Kidney epithelial cell (primary cell): ENCODE measurements around the gene KCNV2. TPM values are rescaled to one million over a fixed set of nuclear protein-coding genes. Genes with fewer than 3 reads are reported as not detected.

Experiments used
- DNase-seq: peaks from one replicate; pipeline ENCODE4 v3.0.0-alpha.2; 2010; ENCODE audit warnings: low read depth
- H3K27me3 ChIP-seq: 2 replicates; pipeline ENCODE4 v1.6.0; 2011; ENCODE audit warnings: low read length; ENCODE audit not compliant: control insufficient read depth, insufficient read depth
- H3K36me3 ChIP-seq: 2 replicates; pipeline ENCODE4 v1.5.1; 2011; ENCODE audit warnings: low read length; ENCODE audit not compliant: control insufficient read depth, insufficient read depth
- H3K4me3 ChIP-seq: 2 replicates; pipeline ENCODE4 v1.5.1; 2011; ENCODE audit warnings: low read depth, mild to moderate bottlenecking, control low read depth, low read length
- total RNA-seq: library from RNA; depleted of rRNA; stranded (reverse); fragments of >200 nt; gene quantifications from 2 replicates; pipeline ENCODE4 v1.2.3, GENCODE V29; 2015
- TF ChIP-seq, protein P1 (sequence below): IDR thresholded peaks from 2 replicates; pipeline ENCODE4 v1.5.1; 2011; ENCODE audit warnings: mild to moderate bottlenecking, moderate library complexity, low read length, control low read depth, inconsistent platforms; ENCODE audit not compliant: insufficient read depth, poor library complexity, severe bottlenecking

Gene KCNV2
- total RNA-seq, 1 donor from 2014 or later: not detected

DNA sequence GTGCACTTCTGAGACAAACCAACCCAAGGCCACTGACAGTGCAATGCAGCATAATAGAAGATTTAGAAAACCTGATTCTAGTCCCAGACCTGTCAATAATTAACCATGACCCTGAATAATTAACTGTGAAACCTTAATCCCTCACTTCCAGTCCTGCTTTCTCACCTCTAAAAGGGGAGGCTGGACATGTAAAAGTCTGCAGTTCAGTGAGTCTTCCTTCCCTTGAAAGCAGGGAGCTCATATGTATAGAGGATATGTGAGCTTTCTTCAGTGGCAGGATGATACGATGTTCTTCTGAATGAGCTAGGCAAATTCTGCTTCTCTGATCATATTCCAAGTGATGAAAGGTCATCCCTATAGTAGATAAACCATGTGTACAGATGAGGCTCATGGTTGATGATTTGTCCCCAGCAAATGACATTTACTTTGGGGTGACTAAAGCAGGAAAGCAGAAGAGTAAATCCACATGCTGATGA is 2.9 kb downstream of the KCNV2 start:
- Histone ChIP-seq H3K4me3 (no peak overlapping the region), H3K36me3 (no peaks in the 10 kb centered on the region), H3K27me3 (no peaks in the 10 kb centered on the region)
- TF ChIP-seq, protein P1, sequence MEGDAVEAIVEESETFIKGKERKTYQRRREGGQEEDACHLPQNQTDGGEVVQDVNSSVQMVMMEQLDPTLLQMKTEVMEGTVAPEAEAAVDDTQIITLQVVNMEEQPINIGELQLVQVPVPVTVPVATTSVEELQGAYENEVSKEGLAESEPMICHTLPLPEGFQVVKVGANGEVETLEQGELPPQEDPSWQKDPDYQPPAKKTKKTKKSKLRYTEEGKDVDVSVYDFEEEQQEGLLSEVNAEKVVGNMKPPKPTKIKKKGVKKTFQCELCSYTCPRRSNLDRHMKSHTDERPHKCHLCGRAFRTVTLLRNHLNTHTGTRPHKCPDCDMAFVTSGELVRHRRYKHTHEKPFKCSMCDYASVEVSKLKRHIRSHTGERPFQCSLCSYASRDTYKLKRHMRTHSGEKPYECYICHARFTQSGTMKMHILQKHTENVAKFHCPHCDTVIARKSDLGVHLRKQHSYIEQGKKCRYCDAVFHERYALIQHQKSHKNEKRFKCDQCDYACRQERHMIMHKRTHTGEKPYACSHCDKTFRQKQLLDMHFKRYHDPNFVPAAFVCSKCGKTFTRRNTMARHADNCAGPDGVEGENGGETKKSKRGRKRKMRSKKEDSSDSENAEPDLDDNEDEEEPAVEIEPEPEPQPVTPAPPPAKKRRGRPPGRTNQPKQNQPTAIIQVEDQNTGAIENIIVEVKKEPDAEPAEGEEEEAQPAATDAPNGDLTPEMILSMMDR: no peak
- no peak for DNase-seq

DNA sequence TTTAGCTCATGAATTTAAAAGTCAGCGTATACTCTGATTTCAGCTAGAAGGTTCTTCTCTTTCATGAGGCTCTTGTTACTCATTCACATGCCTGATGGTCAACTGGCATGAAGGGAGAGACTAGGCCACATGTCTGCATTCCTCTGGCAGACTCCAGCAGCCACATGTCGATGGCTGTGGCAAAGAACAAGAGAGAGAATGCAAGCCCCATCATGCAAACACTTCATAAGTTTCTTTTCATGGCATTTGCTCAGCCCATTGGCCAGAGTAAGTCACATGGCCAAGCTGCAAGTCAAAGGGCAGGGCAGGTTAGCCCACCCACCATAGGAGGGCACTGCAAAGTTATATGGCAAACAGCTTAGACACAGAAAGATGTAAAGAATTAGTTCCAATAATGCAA is 5.4 kb downstream of the KCNV2 start:
- TF ChIP-seq, protein P1: no peak
- peak; percentile 85 for DNase-seq
- no peaks in the 10 kb centered on the region for H3K36me3 ChIP-seq
- H3K27me3 ChIP-seq: no peaks in the 10 kb centered on the region
- no peak overlapping the region for H3K4me3 ChIP-seq

DNA sequence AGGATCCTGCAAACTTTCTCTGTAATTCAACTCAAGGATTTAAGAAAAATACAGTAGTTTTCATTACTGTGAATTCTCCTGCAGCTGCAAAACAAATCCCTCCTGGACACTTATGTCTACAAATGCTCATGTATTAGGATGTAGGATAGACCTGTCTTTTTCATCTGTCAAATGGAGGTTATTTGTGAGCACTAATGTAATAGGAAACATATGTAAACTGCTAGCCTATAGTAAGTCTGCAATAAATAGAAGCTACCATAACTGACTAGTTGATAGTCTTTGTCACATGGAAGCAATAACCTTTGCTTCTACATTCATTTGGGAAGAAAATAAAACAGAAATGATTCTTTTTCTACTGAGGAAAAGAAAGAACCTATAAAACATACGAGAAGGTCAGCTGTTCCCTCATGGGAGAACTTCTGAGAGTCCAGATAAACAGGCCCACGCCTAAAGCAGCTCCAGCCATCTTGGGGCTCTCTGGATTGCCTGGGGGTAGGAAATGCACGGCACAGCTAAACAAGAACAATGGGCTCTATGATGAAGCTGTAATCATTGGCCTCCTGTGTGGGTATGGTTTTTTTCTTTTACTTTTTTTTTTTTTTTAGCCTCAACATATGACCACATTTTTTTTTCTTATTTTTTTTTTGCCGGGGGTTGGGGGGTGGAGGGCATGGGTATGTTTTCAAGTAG is 6.2 kb downstream of the KCNV2 start:
- Histone ChIP-seq H3K27me3 (no peaks in the 10 kb centered on the region), H3K4me3 (no peak overlapping the region), H3K36me3 (no peaks in the 10 kb centered on the region)
- DNase-seq: no peak
- TF ChIP-seq, protein P1: no peak

- Histone ChIP-seq H3K36me3 (no peaks in the 10 kb centered on the region), H3K4me3 (no peak overlapping the region), H3K27me3 (no peaks in the 10 kb centered on the region)
- peak; percentile 47 for DNase-seq
- TF ChIP-seq, protein P1: no peak
Measured at GRCh38 chr9:2725126-2725525, 7.8 kb downstream of the KCNV2 start.

GRCh38 chr9:2725898-2726649 is 8.8 kb downstream of the KCNV2 start:
- TF ChIP-seq, protein P1: no peak
- H3K27me3 ChIP-seq: no peaks in the 10 kb centered on the region
- H3K36me3 ChIP-seq: no peaks in the 10 kb centered on the region
- no peak for DNase-seq
- H3K4me3 ChIP-seq: no peak overlapping the region
